IPS-15b (cell line): ENCODE results near the gene AIPL1.

Experiments
- H3K27me3 ChIP-seq: one replicate; pipeline ENCODE4 v1.6.1; 2013; ENCODE audit warnings: low read length; ENCODE audit not compliant: control insufficient read depth, insufficient read depth
- H3K36me3 ChIP-seq: one replicate; pipeline ENCODE4 v1.6.1; 2013; ENCODE audit warnings: low read length; ENCODE audit not compliant: control insufficient read depth, insufficient read depth
- H3K4me1 ChIP-seq: one replicate; pipeline ENCODE4 v1.6.1; 2013; ENCODE audit warnings: mild to moderate bottlenecking, low read length; ENCODE audit not compliant: control insufficient read depth, insufficient read depth
- H3K4me3 ChIP-seq: one replicate; pipeline ENCODE4 v1.5.1; 2013; ENCODE audit warnings: low read depth, low read length
- H3K9ac ChIP-seq: one replicate; pipeline ENCODE4 v1.6.1; 2013; ENCODE audit warnings: low read depth, mild to moderate bottlenecking, low read length
- H3K9me3 ChIP-seq: one replicate; pipeline ENCODE4 v1.6.1; 2013; ENCODE audit warnings: mild to moderate bottlenecking, low read length; ENCODE audit not compliant: control insufficient read depth, insufficient read depth

The AIPL1 gene

DNA sequence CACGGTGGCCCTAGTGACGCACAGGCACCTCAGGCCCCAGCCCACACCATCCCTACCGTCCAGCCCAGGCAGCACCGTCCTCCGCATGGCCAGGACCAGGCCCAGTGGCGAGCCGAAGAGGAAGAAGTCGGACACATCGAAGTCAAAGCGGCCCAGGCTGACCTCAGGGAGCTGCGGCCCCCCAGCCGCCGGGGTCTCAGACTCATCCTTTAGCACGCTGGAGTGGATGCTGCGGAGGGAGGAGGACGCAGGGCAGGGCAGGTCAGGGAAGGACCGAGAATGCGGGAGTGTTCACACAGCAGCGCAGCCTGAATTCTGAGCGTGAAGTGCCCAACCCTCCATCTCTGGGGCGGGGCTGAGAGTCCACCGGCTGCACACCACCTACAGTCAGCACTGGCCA lies 39.5 kb upstream of the AIPL1 start:
- Histone ChIP-seq H3K4me3 (no peak overlapping the region), H3K9ac (no peak overlapping the region), H3K36me3 (no peaks in the 10 kb centered on the region), H3K4me1 (peaks cover 11% of the 10 kb centered on the region), H3K9me3 (no peaks in the 10 kb centered on the region), H3K27me3 (no peaks in the 10 kb centered on the region)

DNA sequence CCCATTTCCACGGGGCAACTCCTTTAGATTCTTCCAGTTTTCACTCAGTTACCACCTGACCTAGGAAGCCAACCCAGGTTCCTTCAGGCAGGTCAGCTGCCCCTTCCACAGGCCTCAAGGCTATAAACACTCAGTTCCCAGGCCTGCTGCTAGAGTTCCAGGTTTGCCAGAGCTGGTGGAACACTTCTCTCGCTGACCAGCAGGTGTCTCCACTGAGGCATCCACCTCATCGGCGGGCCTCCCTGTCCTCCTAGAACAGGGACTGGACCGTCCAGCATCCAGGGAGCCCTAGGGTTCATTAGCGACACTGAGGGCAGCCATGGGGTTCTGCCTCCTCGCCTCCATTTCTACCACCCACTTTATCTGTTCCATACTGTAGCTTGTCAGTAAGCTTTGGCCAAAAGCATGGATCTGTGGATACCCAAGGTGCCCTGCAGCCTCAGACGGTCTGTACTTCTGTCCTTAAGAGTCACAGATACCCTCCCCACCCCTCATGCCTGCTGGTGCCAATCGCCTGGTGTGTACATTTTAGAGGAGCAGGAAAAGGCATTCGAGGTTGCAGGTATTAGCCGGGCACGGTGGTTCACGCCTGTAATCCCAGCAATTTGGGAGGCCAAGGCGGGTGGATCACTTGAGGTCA lies 38.3 kb upstream of the AIPL1 start:
- no peaks in the 10 kb centered on the region for H3K36me3 ChIP-seq
- no peaks in the 10 kb centered on the region for H3K27me3 ChIP-seq
- peaks cover 11% of the 10 kb centered on the region for H3K4me1 ChIP-seq
- H3K4me3 ChIP-seq, result no peak overlapping the region
- H3K9ac ChIP-seq, result no peak overlapping the region
- no peaks in the 10 kb centered on the region for H3K9me3 ChIP-seq

DNA sequence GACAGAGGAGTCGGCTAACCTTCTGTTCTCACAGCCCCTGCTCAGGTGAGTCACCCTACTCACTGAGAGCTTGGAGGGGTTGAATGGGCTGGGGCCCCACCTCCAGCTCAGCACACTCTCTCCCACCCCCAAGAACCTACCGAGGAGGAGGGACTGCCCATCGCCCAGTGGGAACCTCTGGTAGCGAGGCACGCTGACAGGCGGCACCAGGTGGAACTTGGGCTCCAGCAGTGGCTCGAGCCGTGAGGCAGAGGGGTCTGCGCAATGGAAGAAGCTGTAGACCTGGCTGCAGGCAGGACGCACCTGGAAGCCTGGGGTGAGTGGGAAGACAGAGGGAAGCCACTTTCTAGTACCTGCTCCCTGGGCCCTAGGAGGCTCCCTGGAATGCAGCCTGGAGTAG lies 37.6 kb upstream of the AIPL1 start:
- peaks cover 11% of the 10 kb centered on the region for H3K4me1 ChIP-seq
- H3K27me3 ChIP-seq, result no peaks in the 10 kb centered on the region
- H3K36me3 ChIP-seq, result no peaks in the 10 kb centered on the region
- no peaks in the 10 kb centered on the region for H3K9me3 ChIP-seq
- no peak overlapping the region for H3K9ac ChIP-seq
- no peak overlapping the region for H3K4me3 ChIP-seq

DNA sequence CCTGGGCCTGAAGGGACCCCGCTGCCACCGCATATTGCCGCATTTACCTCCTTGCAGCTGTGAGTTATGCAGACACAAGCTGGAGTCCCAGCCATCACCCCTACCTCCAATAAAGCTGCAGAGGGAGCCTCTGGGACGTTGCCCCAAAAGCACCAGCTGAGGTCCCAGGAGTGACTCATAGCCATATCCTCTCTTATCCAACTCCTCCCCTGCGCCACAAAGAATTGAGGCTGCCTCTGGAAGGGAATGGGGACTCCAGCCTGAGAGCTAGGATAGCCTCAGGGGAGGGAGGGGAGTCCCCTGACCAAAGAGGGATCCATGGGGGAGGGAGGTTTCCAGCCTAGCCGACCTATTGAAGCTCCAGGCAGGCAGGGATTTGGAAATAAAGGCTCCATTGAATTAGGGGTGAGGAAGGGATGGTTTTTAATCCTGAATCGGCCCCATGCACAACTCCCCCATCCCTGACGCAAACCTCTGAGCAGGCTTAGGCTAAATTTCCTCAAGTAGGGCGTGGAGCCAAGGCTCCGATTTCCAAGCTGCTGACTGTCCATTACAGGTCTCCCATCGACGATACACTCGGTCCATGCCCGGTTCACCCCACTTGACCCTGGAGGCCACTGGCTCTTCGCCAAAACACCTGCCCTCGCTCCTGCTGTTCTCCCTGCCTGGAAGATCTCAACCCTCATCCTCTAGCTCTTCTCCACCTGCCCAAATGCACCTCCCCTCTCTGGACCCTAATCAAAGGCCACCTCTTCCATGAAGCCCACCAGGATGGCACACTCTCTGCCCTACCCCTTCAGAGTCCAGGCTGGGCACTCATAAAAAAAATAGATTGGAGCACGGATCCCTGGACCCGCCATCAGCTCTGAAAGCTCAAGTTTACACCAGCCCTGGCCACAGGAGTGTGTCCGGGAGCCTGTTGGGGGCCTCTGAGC lies 36.9 kb upstream of the AIPL1 start:
- Histone ChIP-seq H3K9me3 (no peaks in the 10 kb centered on the region), H3K4me1 (peaks cover 11% of the 10 kb centered on the region), H3K36me3 (no peaks in the 10 kb centered on the region), H3K9ac (no peak overlapping the region), H3K27me3 (no peaks in the 10 kb centered on the region), H3K4me3 (no peak overlapping the region)

DNA sequence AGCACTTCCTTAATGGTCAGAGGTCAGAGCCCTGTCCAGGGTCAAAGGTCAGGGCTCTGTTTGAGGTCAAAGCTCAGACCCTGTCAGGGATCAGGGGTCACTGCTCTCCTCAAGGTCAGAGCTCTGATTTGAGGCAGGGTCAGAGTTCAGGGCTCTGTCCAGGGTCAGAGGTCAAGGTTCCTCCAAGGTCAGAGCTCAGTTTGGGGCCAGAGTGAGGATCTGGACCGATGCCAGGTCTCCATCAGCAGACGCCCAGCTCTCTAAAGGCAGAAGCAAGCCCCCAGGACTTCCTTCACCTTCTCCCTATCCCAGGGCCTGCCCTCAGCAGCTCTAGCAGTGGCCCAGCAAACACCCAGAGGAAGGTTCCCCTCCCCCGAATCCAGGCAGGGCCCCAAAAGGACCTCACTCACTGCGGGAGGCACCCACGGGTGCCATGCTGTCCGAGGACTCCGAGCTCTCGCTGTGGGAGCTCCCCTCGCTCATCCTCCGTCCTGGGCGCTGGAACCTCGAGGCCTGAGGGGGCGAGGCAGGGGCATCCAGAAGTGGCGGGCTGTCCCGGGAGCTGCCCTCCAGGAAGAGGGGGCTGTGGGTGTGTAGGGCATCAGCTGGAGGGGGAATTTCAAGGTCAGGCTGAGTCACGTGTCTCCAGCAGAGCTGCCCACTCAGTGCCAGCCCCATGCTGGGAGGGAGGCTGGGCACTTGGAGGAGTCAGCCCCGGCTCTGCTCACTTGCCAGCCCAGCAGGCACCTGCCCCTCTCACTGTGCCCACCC lies 36.0 kb upstream of the AIPL1 start:
- Histone ChIP-seq H3K4me3 (no peak overlapping the region), H3K9me3 (no peaks in the 10 kb centered on the region), H3K9ac (no peak overlapping the region), H3K27me3 (no peaks in the 10 kb centered on the region), H3K36me3 (no peaks in the 10 kb centered on the region), H3K4me1 (peaks cover 11% of the 10 kb centered on the region)

DNA sequence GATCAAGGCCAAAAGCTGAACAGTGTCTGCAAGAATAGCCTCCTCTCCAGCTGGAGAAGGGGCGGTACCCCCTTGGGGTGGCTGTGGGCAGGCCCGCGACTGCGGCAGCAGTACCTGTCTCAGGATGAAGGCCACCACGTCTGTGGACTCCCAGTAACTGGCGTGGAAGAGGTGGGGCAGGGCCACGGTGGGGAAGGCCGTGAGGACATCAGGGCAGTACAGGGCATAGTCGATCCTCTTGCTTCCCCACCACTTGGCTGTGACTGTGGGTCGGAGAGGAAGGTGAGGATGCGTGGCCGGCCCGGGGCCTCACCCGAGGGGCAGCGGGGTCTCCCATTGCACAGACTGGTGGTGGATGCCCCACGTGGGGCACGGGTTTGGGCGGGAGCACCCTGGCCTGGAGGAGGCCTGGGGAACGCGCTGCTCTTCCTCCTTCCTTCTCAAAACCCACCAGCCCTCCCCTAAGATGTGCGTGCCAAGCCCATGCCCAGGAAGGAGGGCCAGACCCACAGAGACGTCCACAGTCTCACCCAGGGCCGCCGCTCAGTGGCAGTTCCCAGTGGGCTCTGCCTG lies 35.3 kb upstream of the AIPL1 start:
- Histone ChIP-seq H3K4me1 (peaks cover 11% of the 10 kb centered on the region), H3K36me3 (no peaks in the 10 kb centered on the region), H3K9ac (no peak overlapping the region), H3K9me3 (no peaks in the 10 kb centered on the region), H3K27me3 (no peaks in the 10 kb centered on the region), H3K4me3 (no peak overlapping the region)

DNA sequence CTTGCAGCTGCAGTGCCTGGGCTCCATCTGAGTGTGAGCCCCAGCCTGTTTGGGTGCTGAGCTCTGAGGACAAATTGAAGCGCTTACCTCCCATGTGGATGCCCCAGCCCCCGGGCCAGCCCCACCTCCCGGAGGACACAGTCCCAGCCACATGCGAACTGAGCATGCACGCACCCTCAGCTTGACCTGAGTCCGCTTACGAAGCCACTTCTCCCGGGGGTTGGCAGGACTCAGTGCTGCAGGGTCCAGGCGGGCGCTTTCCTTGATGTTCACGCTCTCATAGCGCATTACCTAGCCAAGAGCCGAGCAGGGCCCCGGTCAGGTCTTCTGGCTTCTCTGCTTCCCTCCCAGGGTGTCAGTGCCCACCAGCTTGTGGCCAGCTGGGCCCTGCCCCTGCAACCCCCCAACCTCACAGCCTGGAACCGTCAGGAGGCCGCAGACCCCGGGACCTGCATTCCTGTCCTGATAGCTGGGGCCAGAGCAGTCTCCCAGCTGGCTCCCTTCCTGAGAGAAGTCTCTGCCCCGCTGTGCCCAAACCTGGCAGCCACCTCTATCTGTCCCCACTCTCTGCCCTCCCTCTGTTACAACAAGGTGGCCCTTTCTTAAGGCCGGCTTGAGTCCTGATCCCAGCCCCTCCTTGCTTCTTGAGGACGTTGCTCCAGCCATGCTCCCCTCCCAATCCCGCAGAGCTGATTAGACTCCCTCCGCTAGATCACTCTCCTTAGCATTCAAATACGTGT lies 33.3 kb upstream of the AIPL1 start:
- no peaks in the 10 kb centered on the region for H3K36me3 ChIP-seq
- peaks cover 9% of the 10 kb centered on the region for H3K4me1 ChIP-seq
- H3K4me3 ChIP-seq, result no peak overlapping the region
- no peaks in the 10 kb centered on the region for H3K9me3 ChIP-seq
- H3K27me3 ChIP-seq, result no peaks in the 10 kb centered on the region
- peak overlapping the region; percentile 37 for H3K9ac ChIP-seq

DNA sequence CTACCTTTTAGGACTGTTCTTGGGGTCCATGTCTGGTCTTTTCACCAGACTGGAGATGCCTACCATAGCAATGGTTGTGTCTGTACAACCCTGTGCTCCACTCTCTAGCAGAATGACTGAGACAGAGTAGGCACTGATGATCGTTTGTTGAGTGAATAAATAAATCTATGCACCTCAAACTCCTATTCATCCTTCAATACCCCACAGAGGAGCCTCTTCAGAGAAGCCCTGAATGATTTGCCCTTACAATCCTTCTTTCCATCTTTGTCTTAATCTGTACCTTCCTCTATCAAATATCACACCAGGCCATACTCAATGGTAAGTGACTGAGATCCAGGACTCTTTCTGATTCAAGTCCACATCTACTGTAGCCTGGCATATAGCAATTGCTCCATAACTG lies 32.6 kb upstream of the AIPL1 start:
- Histone ChIP-seq H3K36me3 (no peaks in the 10 kb centered on the region), H3K4me1 (peaks cover 5% of the 10 kb centered on the region), H3K4me3 (no peak overlapping the region), H3K27me3 (no peaks in the 10 kb centered on the region), H3K9me3 (no peaks in the 10 kb centered on the region), H3K9ac (no peak overlapping the region)

DNA sequence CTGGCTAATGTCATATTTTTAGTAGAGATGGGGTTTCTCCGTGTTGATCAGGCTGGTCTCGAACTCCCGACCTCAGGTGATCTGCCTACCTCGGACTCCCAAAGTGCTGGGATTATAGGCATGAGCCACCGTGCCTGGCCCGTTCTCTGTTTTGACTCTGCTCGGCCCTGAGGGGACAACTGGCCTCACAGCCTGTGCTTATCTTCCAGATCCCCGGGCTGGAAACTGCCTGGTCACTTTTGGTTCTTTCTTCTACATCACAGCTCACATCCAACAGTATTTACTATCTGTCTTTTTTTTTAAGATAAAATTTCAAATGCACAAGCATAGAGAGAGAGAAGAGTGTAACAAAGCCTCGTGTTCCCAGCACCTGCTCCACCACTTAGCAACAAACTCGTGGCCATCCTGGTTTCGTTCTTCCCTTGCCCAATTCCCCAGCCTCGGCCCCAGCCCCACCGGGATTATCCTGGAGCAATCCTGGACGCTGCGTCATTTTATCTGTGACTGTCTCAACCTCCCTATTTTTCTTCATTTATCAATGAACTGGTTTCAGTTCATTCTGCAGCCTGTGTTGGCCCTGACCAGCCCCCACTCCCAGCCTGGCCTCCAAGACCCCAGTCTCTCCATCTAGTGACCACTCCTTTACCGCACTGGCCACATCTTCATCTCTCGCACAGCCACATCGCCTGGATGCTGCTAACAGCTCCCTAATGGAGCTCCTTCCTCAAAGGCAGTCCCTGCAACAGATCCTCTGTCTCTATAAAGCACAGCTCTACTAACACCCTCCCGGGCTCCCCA lies 30.5 kb upstream of the AIPL1 start:
- Histone ChIP-seq H3K36me3 (no peaks in the 10 kb centered on the region), H3K4me3 (no peak overlapping the region), H3K9ac (no peak overlapping the region), H3K9me3 (no peaks in the 10 kb centered on the region), H3K4me1 (peaks cover 4% of the 10 kb centered on the region), H3K27me3 (no peaks in the 10 kb centered on the region)

DNA sequence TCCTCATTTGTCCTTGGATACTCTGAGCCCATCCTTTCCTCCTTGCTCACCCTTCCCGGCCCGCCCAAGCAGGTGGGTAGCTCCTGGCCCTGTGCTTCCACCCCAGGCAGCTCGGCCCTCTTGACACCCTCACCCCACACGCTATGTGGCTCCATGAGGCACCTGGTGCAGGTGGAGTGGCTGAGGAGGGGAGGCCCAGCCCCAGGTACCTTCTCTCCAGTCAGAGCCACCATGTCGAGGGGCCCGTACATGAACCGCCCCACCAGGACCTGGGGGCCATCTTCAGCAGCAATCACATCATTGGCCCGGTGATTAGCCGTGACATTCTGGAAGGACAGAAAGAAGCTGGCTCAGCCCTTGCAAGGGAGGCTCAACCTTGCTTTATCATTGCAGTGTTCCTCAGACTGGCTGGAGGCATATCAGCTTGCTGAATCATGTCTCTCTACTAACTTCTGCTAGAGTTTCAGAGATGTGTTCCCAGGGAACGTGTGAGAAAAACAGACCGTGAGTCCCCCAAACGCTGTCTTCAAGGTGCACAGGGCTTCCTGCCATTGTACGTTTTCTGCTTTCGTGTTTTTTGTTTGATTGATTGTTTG lies 29.6 kb upstream of the AIPL1 start:
- no peaks in the 10 kb centered on the region for H3K36me3 ChIP-seq
- no peaks in the 10 kb centered on the region for H3K27me3 ChIP-seq
- H3K9ac ChIP-seq, result no peak overlapping the region
- H3K4me3 ChIP-seq, result no peak overlapping the region
- H3K4me1 ChIP-seq, result peaks cover 4% of the 10 kb centered on the region
- no peaks in the 10 kb centered on the region for H3K9me3 ChIP-seq
